A673 (cell line): ENCODE measurements around the gene TJP2.

Experiments
- CTCF ChIP-seq: fragments of 300-800, 200-600 bp; sonication (generic); conservative IDR thresholded peaks from 2 replicates; pipeline ENCODE4 v1.5.1; 2017; ENCODE audit warnings: low read depth, mild to moderate bottlenecking, antibody characterized with exemption, low read length, moderate library complexity, mixed read lengths
- EZH2 ChIP-seq: fragments of 200-600 bp; sonication (generic); IDR thresholded peaks from 2 replicates; pipeline ENCODE4 v1.6.1; 2017; ENCODE audit warnings: borderline replicate concordance, low read depth, mild to moderate bottlenecking, mixed read lengths, antibody characterized with exemption, low read length; ENCODE audit not compliant: poor library complexity, severe bottlenecking

- TF ChIP-seq CTCF (no peak), EZH2 (no peak)
These were observed 24.7 kb upstream of the TJP2 start for GRCh38 chr9:69149321-69149807.
